ENCODE data around the gene CPA2.

- TF ChIP-seq CTCF (IDR thresholded peaks at IDR 0.05) (no peak), ATF2 (CRISPR knock-in tag; IDR thresholded peaks at IDR 0.05; ENCODE audit: borderline replicate concordance, low read depth) (no peak), NFE2L1 (CRISPR knock-in tag; IDR thresholded peaks at IDR 0.05) (no peak), ZNF512 (CRISPR knock-in tag; IDR thresholded peaks at IDR 0.05; ENCODE audit: borderline replicate concordance) (no peak), RELA (CRISPR knock-in tag; IDR thresholded peaks at IDR 0.05; ENCODE audit: borderline replicate concordance) (no peak), AR (CRISPR knock-in tag; IDR thresholded peaks at IDR 0.05) (no peak), GABPB1 (CRISPR knock-in tag; IDR thresholded peaks at IDR 0.05) (no peak), ZNF281 (CRISPR knock-in tag; IDR thresholded peaks at IDR 0.05) (no peak), E2F1 (CRISPR knock-in tag; IDR thresholded peaks at IDR 0.05) (no peak), CREM (CRISPR knock-in tag; IDR thresholded peaks at IDR 0.05) (no peak), E2F4 (CRISPR knock-in tag; IDR thresholded peaks at IDR 0.05; ENCODE audit: borderline replicate concordance, low read depth) (no peak), MAX (CRISPR knock-in tag; IDR thresholded peaks at IDR 0.05) (no peak)
Measured at GRCh38 chr7:130218806-130219620, 47.6 kb upstream of the CPA2 start.
